Cardiac fibroblast (primary cell): ENCODE data around the gene SPPL2B.

Experiments
- DNase-seq, 2 donors: peaks; one replicate each; pipeline versions ENCODE4 v3.0.0 to v3.0.0-alpha.2; 2010; ENCODE audit warnings: low read depth in 2 of 2
- H3K4me3 ChIP-seq, 2 donors: replicated peaks in 1 of 2; 1 replicate in 1 of 2; 2 replicates in 1 of 2; pipeline ENCODE4 v1.5.1; 2011; ENCODE audit warnings: low read depth in 2 of 2, low read length in 2 of 2, mild to moderate bottlenecking in 2 of 2, moderate library complexity in 1 of 2
- CTCF ChIP-seq: IDR thresholded peaks from one replicate; pipeline ENCODE4 v1.5.1; 2011; ENCODE audit warnings: low read depth, mild to moderate bottlenecking, low read length, inconsistent platforms

Gene SPPL2B

DNA sequence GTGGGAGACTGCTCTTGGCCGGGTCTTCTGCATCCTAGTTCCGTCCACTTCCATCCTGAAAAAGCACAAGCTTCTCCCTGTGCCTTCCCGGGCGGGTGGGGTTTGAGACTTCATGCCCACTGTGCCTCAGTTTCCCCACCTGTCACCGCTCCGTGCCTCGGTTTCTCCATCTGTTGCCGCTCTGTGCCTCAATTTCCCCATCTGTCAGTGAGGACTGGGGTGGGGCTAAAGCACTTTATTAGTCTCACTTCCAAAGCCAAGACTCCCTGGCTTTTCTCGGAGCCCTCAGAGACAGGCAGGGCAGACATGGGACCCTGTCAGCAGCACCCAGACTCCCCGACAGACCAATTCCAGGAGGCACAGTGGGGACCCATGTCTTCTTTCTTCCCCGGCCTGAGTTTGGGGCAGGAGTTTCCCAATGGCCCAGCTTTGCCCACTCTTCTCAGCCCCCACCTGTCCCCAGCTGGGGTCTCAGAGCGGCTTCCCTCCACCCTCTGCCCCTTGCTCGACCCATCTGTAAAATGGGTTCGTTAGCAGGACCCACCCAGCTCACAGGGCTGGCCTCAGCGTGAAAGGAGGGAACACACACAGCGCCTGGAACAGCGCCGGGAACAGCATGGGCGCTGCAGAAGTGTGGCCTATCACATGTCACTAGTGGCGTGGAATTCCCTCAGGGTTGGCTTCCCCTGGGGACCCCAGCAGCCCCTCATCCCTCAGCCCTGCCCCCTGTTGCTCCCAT is 41.9 kb upstream of the SPPL2B start:
- no peak for DNase-seq
- no peak for TF ChIP-seq CTCF
- no peak overlapping the region for H3K4me3 ChIP-seq

DNA sequence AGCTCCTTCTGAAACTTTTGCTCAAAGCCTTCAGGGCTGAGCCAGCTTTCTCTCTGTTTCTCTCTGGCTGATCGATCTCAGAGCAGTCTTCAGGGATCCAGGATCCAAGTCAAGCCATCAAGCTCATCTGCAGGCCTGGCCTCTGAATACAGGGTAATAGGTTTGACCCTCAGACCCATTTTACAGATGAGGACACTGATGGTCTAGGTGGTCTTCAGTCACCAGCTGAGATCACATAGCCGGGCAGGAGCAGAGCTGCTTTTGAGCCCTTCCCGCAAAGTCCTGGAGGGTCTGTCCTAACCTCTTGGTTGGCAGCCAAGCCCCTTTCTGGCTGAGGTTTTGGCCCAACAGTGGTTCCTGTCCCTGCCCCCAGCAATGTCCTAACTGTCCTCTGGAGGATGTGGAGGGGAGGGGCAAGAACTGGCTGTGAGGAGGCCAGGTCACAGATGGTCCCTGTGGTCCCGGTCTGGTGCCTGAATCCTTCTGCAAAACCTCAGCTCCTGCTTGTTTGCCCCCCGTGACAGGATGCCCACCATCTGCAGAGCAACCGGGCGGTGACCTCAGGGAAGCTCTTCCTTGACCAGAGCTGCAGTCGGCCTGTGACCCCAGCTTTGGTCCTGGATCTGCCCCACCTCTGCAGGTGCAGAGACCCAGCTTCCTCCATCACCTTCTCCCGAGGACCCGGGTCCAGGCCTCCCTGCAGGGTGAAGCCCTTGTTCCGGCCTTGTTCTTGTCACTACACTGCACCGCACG is 40.7 kb upstream of the SPPL2B start:
- DNase-seq, result no peak
- no peak overlapping the region for H3K4me3 ChIP-seq
- no peak for TF ChIP-seq CTCF

- no peak for DNase-seq
- H3K4me3 ChIP-seq, result no peak overlapping the region
- no peak for TF ChIP-seq CTCF
These were observed 40.1 kb upstream of the SPPL2B start for GRCh38 chr19:2288338-2288817.

GRCh38 chr19:2288818-2289713 is 39.4 kb upstream of the SPPL2B start:
- no peak for TF ChIP-seq CTCF
- no peak for DNase-seq
- no peak overlapping the region for H3K4me3 ChIP-seq

DNA sequence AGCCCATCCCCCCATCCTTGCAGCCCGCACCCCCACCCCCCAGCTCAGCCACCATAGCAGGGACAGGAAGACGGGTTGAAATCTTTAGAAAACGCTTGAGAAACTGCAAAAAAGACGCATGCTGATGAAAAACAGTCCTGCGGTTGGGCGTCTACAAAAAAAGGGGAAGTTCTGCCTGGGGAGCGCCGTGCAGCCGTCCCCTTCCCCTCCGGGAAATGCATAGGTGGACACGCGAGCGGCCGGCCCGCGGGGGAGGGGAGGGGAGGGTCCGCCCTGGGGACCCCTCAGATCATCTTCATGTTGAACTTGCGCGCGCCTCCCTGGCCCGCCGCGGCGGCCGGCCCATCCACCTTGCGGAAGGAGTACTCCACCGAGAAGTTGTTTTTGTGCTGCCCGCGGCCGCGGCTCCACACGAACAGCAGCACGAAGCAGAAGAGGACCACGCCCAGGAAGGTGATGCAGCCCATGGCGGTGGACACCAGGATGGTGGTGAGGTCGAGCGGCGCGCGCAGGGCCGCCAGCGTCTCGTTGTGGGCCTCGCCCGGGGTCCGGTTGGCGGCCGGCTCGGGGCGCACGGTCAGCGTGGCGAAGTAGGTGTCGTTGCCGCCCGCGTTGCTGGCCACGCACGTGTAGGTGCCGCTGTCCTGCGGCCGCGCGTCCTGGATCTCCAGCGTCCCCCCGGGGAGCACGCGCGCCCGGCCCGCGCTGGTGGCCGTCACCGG is 38.6 kb upstream of the SPPL2B start:
- peak overlapping the region in 1 of 2 donors; percentile 21 for H3K4me3 ChIP-seq
- no peak for TF ChIP-seq CTCF
- no peak for DNase-seq
